Suprapubic skin (tissue), 3 donors: ENCODE results near the gene UBASH3A.

ENCODE experiments used
- POLR2A ChIP-seq, 2 donors: fragments of 450-650 bp; IDR thresholded peaks; one replicate each; pipeline ENCODE4 v1.6.1; 2017; ENCODE audit warnings: antibody characterized with exemption in 2 of 2, mild to moderate bottlenecking in 2 of 2, moderate library complexity in 2 of 2
- TF ChIP-seq, protein P1 (sequence below), 2 donors: fragments of 200-600 bp in 1 of 2; fragments of 450-650 bp in 1 of 2; sonication (generic) in 1 of 2; IDR thresholded peaks; one replicate each; pipeline ENCODE4 v1.5.1; 2016 to 2019; ENCODE audit warnings: antibody characterized with exemption in 2 of 2, mild to moderate bottlenecking in 1 of 2, moderate library complexity in 1 of 2

- TF ChIP-seq, protein P1, sequence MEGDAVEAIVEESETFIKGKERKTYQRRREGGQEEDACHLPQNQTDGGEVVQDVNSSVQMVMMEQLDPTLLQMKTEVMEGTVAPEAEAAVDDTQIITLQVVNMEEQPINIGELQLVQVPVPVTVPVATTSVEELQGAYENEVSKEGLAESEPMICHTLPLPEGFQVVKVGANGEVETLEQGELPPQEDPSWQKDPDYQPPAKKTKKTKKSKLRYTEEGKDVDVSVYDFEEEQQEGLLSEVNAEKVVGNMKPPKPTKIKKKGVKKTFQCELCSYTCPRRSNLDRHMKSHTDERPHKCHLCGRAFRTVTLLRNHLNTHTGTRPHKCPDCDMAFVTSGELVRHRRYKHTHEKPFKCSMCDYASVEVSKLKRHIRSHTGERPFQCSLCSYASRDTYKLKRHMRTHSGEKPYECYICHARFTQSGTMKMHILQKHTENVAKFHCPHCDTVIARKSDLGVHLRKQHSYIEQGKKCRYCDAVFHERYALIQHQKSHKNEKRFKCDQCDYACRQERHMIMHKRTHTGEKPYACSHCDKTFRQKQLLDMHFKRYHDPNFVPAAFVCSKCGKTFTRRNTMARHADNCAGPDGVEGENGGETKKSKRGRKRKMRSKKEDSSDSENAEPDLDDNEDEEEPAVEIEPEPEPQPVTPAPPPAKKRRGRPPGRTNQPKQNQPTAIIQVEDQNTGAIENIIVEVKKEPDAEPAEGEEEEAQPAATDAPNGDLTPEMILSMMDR (IDR thresholded peaks at IDR 0.05): no peak
- TF ChIP-seq POLR2A (IDR thresholded peaks at IDR 0.05): no peak
Observed at GRCh38 chr21:42395302-42395701, 8.4 kb upstream of the UBASH3A start.
